ENCODE data around the gene ZFPM1. TPM values are rescaled to one million over a fixed set of nuclear protein-coding genes. Genes with fewer than 3 reads are reported as not detected.

ZFPM1 gene
- total and polyA plus RNA-seq, 2 of the 8 experiments (the other 6 are each of a cell fraction or from before 2014, with no cell fraction given) = 0.74 to 4.8 TPM

DNA sequence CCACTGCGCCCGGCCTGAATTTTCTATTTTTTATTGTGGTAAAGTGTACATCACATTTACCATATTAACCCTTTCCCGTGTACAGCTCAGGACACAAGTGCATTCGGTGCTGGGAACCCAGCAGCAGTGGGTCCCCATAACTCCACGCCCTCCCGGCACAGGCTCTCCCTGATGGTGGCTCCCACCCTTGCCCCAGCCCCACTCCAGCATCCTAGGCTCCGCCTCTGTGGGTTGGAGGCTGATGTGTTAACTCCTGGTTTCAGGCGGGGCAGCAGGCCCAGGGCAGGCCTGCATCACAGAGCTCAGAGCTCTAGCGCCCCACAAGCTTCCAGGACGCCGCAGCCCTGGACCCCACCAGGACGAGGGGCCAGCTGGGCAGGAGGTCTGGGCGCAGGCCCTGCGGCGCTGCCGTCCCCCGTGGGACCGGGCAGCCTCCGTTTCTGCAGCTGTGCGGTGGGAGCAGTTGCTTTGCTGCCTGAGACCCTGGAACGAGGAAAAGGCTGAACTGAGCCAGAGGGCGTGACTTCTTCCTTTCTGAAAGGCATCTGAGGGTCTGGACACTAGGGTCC lies 19.6 kb downstream of the ZFPM1 start:
- Histone ChIP-seq H2BK20ac (ENCODE audit: low read length) (no peak overlapping the region), H4K20me1 (replicated peaks in 1 of 2; ENCODE audit: control insufficient read depth in 1 of 2, insufficient read depth in 2 of 2, low read length in 2 of 2) (peaks cover 0 to 4% of the 10 kb centered on the region in 2 experiments)
- TF ChIP-seq CREB1 (IDR thresholded peaks at IDR 0.05) (no peak), CHD2 (IDR thresholded peaks at IDR 0.05; ENCODE audit: low read length) (no peak), PHF8 (conservative IDR thresholded peaks at IDR 0.05; ENCODE audit: low read depth, low read length) (no peak), SP4 (IDR thresholded peaks at IDR 0.05; ENCODE audit: low read length) (no peak), TBP (IDR thresholded peaks at IDR 0.05; ENCODE audit: low read depth, low read length) (no peak), SIRT6 (IDR thresholded peaks at IDR 0.05; ENCODE audit: low read length) (no peak), TCF12 (IDR thresholded peaks at IDR 0.05; ENCODE audit: low read depth, low read length) (no peak), CHD1 (IDR thresholded peaks at IDR 0.05; ENCODE audit: low read depth, low read length) (no peak), CTCF (IDR thresholded peaks at IDR 0.05; ENCODE audit: control extremely low read depth in 1 of 3, insufficient read depth in 1 of 3, low read depth in 1 of 3, low read length in 3 of 3) (no peak), SP1 (IDR thresholded peaks at IDR 0.05; ENCODE audit: low read depth, low read length) (no peak)
- TF ChIP-seq, protein P1, sequence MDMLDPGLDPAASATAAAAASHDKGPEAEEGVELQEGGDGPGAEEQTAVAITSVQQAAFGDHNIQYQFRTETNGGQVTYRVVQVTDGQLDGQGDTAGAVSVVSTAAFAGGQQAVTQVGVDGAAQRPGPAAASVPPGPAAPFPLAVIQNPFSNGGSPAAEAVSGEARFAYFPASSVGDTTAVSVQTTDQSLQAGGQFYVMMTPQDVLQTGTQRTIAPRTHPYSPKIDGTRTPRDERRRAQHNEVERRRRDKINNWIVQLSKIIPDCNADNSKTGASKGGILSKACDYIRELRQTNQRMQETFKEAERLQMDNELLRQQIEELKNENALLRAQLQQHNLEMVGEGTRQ (IDR thresholded peaks at IDR 0.05; ENCODE audit: low read length) = no peak

More for the DNA sequence above, 19.6 kb downstream of the ZFPM1 start:
- H3K23ac ChIP-seq (ENCODE audit: insufficient read length) = no peak overlapping the region
- no peaks in the 10 kb centered on the region for H3K9me3 ChIP-seq (ENCODE audit: insufficient read depth in 2 of 2, low read depth in 1 of 2, low read length in 1 of 2)
- H2BK120ac ChIP-seq (replicated peaks; ENCODE audit: low read depth, low read length) = no peak overlapping the region
- WGBS, 2 experiments (ENCODE audit: extremely low coverage in 1 of 2, insufficient coverage in 1 of 2, insufficient read length in 1 of 2, insufficient replicate concordance in 2 of 2, low coverage in 1 of 2, low lambda C conversion rate in 2 of 2, missing lambda C conversion rate in 1 of 2) = 89% methylated on average over 20 of the region's 22 CpGs; no CpG with 5 or more reads in 1 of the 2 experiments
- no peak for FAIRE-seq
- no peak overlapping the region for H3K4ac ChIP-seq (replicated peaks; ENCODE audit: insufficient read length, low read depth, low read length)
- H3K36me3 ChIP-seq (ENCODE audit: control insufficient read depth in 2 of 4, insufficient read depth in 4 of 4, low read length in 3 of 4) = no peaks in the 10 kb centered on the region
- H3K4me3 ChIP-seq (ENCODE audit: extremely low read depth in 1 of 4, insufficient read depth in 2 of 4, low read depth in 3 of 4, low read length in 4 of 4) = no peak overlapping the region
- H3K14ac ChIP-seq (ENCODE audit: insufficient read length) = no peak overlapping the region
- no peak overlapping the region; the same call in 1 of the 2 replicates for H3K18ac ChIP-seq (ENCODE audit: extremely low read depth, low read length)
- no peak overlapping the region for H3K56ac ChIP-seq (replicated peaks; ENCODE audit: insufficient read length, low read depth, low read length)
- no peak overlapping the region for H2BK5ac ChIP-seq (ENCODE audit: low read depth, low read length)
- H3K27ac ChIP-seq (ENCODE audit: low read depth, low read length) = no peak overlapping the region
- ChIA-PET POLR2A (ENCODE audit: partially characterized antibody) (no interaction called here), CTCF (ENCODE audit: partially characterized antibody) (interaction anchor here (0.6 to 1.4 kb wide), 5 partner anchors 17 to 88 kb away, joined by 3 read pairs; no protein-coding TSS in a partner anchor)
- no peaks in the 10 kb centered on the region for H3K79me2 ChIP-seq (ENCODE audit: control insufficient read depth in 1 of 2, insufficient read depth in 2 of 2, low read length in 2 of 2)
- no peak overlapping the region for H2AK5ac ChIP-seq (ENCODE audit: low read depth, low read length)
- no peak for DNase-seq (ENCODE audit: low read depth in 1 of 2, low spot score in 2 of 2)
- no peak overlapping the region for H2BK15ac ChIP-seq (ENCODE audit: low read length)
- no peak overlapping the region for H3K9ac ChIP-seq (replicated peaks in 1 of 4; ENCODE audit: extremely low read depth in 1 of 4, low read depth in 3 of 4, low read length in 3 of 4)
- H3K23me2 ChIP-seq (ENCODE audit: low read depth, low read length) = no peaks in the 10 kb centered on the region; the same call in 1 of the 2 replicates
- H2BK12ac ChIP-seq (ENCODE audit: low read depth, low read length) = no peak overlapping the region
- H4K5ac ChIP-seq (ENCODE audit: insufficient read length, low read depth, low read length) = no peak overlapping the region
- peaks cover 0 to 9% (median 4%) of the 10 kb centered on the region in 4 experiments; a peak in 5 of 7 replicates for H3K4me1 ChIP-seq (replicated peaks in 1 of 4; ENCODE audit: control insufficient read depth in 3 of 4, insufficient read depth in 4 of 4, low read length in 3 of 4)
- H3K4me2 ChIP-seq (ENCODE audit: insufficient read depth in 1 of 2, low read depth in 2 of 2, low read length in 2 of 2) = no peak overlapping the region
- no peaks in the 10 kb centered on the region; the same call in 1 of the 2 replicates for H3K79me1 ChIP-seq (ENCODE audit: low read depth, low read length)
- H4K8ac ChIP-seq (ENCODE audit: extremely low read depth, insufficient read depth, low read length) = no peak overlapping the region; the same call in 1 of the 2 replicates
- no peak overlapping the region for H2AFZ ChIP-seq (ENCODE audit: low read length)
- no peaks in the 10 kb centered on the region for H3K27me3 ChIP-seq (replicated peaks in 1 of 4; ENCODE audit: control insufficient read depth in 3 of 4, extremely low read depth in 1 of 4, insufficient read depth in 3 of 4, low read length in 3 of 4)
- no peak overlapping the region for H4K91ac ChIP-seq (replicated peaks; ENCODE audit: insufficient read length, low read length)
